SK-N-SH treated with all-trans-retinoic acid at 6 μM for 48 hours (cell line): ENCODE data around the gene GCGR.

ENCODE experiments used
- ATAC-seq: fragments of 200-7000 bp; cut with Tn5 transposase; 3 replicates; pipeline ENCODE4 v1.9.1; 2020; ENCODE audit warnings: mild to moderate bottlenecking, moderate library complexity
- ARNTL ChIP-seq: fragments of 450-650 bp; formaldehyde crosslinking; IDR thresholded peaks from 2 replicates; pipeline ENCODE4 v1.5.0; 2020; ENCODE audit warnings: low read depth, mild to moderate bottlenecking, moderate library complexity, borderline replicate concordance
- BACH2 ChIP-seq: fragments of 250-450 bp; sonication (Bioruptor Pico); IDR thresholded peaks from 2 replicates; pipeline ENCODE4 v1.9.0; 2021; ENCODE audit warnings: mild to moderate bottlenecking, borderline replicate concordance
- CREB5 ChIP-seq: fragments of 250-450 bp; sonication (Bioruptor Pico); IDR thresholded peaks from 2 replicates; pipeline ENCODE4 v1.5.1; 2020; ENCODE audit warnings: low read depth, mild to moderate bottlenecking, moderate library complexity
- CSDC2 ChIP-seq: fragments of 250-450 bp; sonication (Bioruptor Pico); IDR thresholded peaks from 2 replicates; pipeline ENCODE4 v1.5.0; 2020; ENCODE audit warnings: mild to moderate bottlenecking, moderate library complexity
- CSRNP3 ChIP-seq: fragments of 250-450 bp; sonication (Bioruptor Pico); IDR thresholded peaks from 2 replicates; pipeline ENCODE4 v1.5.1; 2021; ENCODE audit warnings: mild to moderate bottlenecking, moderate library complexity
- GLIS3 ChIP-seq: fragments of 250-450 bp; sonication (Bioruptor Pico); IDR thresholded peaks from 2 replicates; pipeline ENCODE4 v1.5.0; 2020; ENCODE audit warnings: mild to moderate bottlenecking, moderate library complexity
- ISL1 ChIP-seq: fragments of 250-450 bp; sonication (Bioruptor Pico); IDR thresholded peaks from 2 replicates; pipeline ENCODE4 v2.1.2; 2022; ENCODE audit warnings: mild to moderate bottlenecking, moderate library complexity
- OSR1 ChIP-seq: fragments of 250-450 bp; sonication (Bioruptor Pico); IDR thresholded peaks from 2 replicates; pipeline ENCODE4 v1.8.0; 2022; ENCODE audit warnings: moderate library complexity, mild to moderate bottlenecking, inconsistent platforms
- PATZ1 ChIP-seq: fragments of 250-450 bp; sonication (Bioruptor Pico); IDR thresholded peaks from 2 replicates; pipeline ENCODE4 v1.8.0; 2020; ENCODE audit warnings: mild to moderate bottlenecking, moderate library complexity, borderline replicate concordance
- PPARA ChIP-seq: fragments of 250-450 bp; sonication (Bioruptor Pico); IDR thresholded peaks from 2 replicates; pipeline ENCODE4 v1.5.0; 2020; ENCODE audit warnings: mild to moderate bottlenecking, borderline replicate concordance
- RARB ChIP-seq: fragments of 250-450 bp; sonication (Bioruptor Pico); IDR thresholded peaks from 2 replicates; pipeline ENCODE4 v1.8.0; 2021; ENCODE audit warnings: mild to moderate bottlenecking, moderate library complexity
- SNAI2 ChIP-seq: fragments of 250-450 bp; sonication (Bioruptor Pico); IDR thresholded peaks from 2 replicates; pipeline ENCODE4 v1.5.0; 2020; ENCODE audit warnings: mild to moderate bottlenecking, moderate library complexity
- TCF4 ChIP-seq: fragments of 250-450 bp; sonication (Bioruptor Pico); IDR thresholded peaks from 2 replicates; pipeline ENCODE4 v1.8.0; 2021; ENCODE audit warnings: mild to moderate bottlenecking, moderate library complexity, borderline replicate concordance
- TOX ChIP-seq: fragments of 250-450 bp; sonication (Bioruptor Pico); IDR thresholded peaks from 2 replicates; pipeline ENCODE4 v1.8.0; 2021; ENCODE audit warnings: mild to moderate bottlenecking, moderate library complexity, borderline replicate concordance
- TSHZ2 ChIP-seq: fragments of 250-450 bp; sonication (Bioruptor Pico); IDR thresholded peaks from 2 replicates; pipeline ENCODE4 v1.5.0; 2020; ENCODE audit warnings: mild to moderate bottlenecking, moderate library complexity
- ZC3H10 ChIP-seq: fragments of 250-450 bp; sonication (Bioruptor Pico); IDR thresholded peaks from 2 replicates; pipeline ENCODE4 v1.5.1; 2021; ENCODE audit warnings: mild to moderate bottlenecking, moderate library complexity
- ZFP3 ChIP-seq: fragments of 250-450 bp; sonication (Bioruptor Pico); IDR thresholded peaks from 2 replicates; pipeline ENCODE4 v1.5.0; 2020; ENCODE audit warnings: mild to moderate bottlenecking, moderate library complexity
- ZFP30 ChIP-seq: fragments of 450-650 bp; formaldehyde crosslinking; IDR thresholded peaks from 2 replicates; pipeline ENCODE4 v1.5.0; 2022; ENCODE audit warnings: mild to moderate bottlenecking, moderate library complexity
- ZNF565 ChIP-seq: fragments of 450-650 bp; formaldehyde crosslinking; conservative IDR thresholded peaks from 2 replicates; pipeline ENCODE4 v1.5.0; 2020; ENCODE audit warnings: low read depth, mild to moderate bottlenecking, moderate library complexity
- ZNF8 ChIP-seq: fragments of 450-650 bp; formaldehyde crosslinking; IDR thresholded peaks from 2 replicates; pipeline ENCODE4 v1.5.0; 2020; ENCODE audit warnings: mild to moderate bottlenecking, moderate library complexity

GCGR gene

GRCh38 chr17:81843713-81844326, 39.9 kb downstream of the GCGR start:
- no peak for TF ChIP-seq CSDC2
- no peak for TF ChIP-seq TSHZ2 (CRISPR knock-in tag)
- TF ChIP-seq, all 23 proteins: peak for 0
- no peak for ATAC-seq

GRCh38 chr17:81844327-81844851, 40.4 kb downstream of the GCGR start:
- no peak for TF ChIP-seq PPARA
- TF ChIP-seq OSR1 (CRISPR knock-in tag), result no peak
- no peak for TF ChIP-seq ZFP30 (CRISPR knock-in tag)
- TF ChIP-seq BACH2 (CRISPR knock-in tag), result no peak
- TF ChIP-seq CSDC2, result no peak
- no peak for TF ChIP-seq ZNF565 (CRISPR knock-in tag)
- no peak for ATAC-seq

GRCh38 chr17:81844887-81845286, 40.9 kb downstream of the GCGR start:
- TF ChIP-seq ZFP3 (CRISPR knock-in tag) (no peak), TCF4 (no peak), ZNF565 (CRISPR knock-in tag) (no peak), RARB (CRISPR knock-in tag) (no peak), ZNF8 (CRISPR knock-in tag) (no peak), CSDC2 (no peak), ARNTL (CRISPR knock-in tag) (no peak)
- ATAC-seq, result no peak

GRCh38 chr17:81845361-81845760, 41.4 kb downstream of the GCGR start:
- ATAC-seq, result no peak
- TF ChIP-seq TCF4 (no peak), CSDC2 (no peak), CREB5 (CRISPR knock-in tag) (no peak), TOX (CRISPR knock-in tag) (no peak), GLIS3 (no peak)

- no peak for ATAC-seq
- TF ChIP-seq ZNF8 (CRISPR knock-in tag), result no peak
- no peak for TF ChIP-seq ZFP30 (CRISPR knock-in tag)
- TF ChIP-seq TOX (CRISPR knock-in tag), result no peak
- TF ChIP-seq ZNF565 (CRISPR knock-in tag), result no peak
- no peak for TF ChIP-seq ZC3H10 (CRISPR knock-in tag)
- no peak for TF ChIP-seq OSR1 (CRISPR knock-in tag)
- TF ChIP-seq CSRNP3, result no peak
- TF ChIP-seq ISL1, result no peak
- TF ChIP-seq ZFP3 (CRISPR knock-in tag), result no peak
- no peak for TF ChIP-seq TCF4
- TF ChIP-seq SNAI2 (CRISPR knock-in tag), result no peak
- no peak for TF ChIP-seq RARB (CRISPR knock-in tag)
- TF ChIP-seq PATZ1, result no peak
- TF ChIP-seq BACH2 (CRISPR knock-in tag), result no peak
- TF ChIP-seq ARNTL (CRISPR knock-in tag), result no peak
Observed at GRCh38 chr17:81845881-81846742, 42.2 kb downstream of the GCGR start.
